ENCODE results near the gene INVS. TPM values are rescaled to one million over a fixed set of nuclear protein-coding genes. Genes with fewer than 3 reads are reported as not detected.

The INVS gene
- total RNA-seq, 1 donor from 2014 or later: 34.0 TPM

- CTCF ChIA-PET: no interaction called here
- Mint-ChIP-seq H3K4me1 (no peaks in the 10 kb centered on the region), H3K27ac (no peak overlapping the region), H3K27me3 (no peaks in the 10 kb centered on the region), H3K36me3 (ENCODE audit: low read depth) (peaks cover 24% of the 10 kb centered on the region), H3K4me3 (no peak overlapping the region), H3K9me3 (no peaks in the 10 kb centered on the region)
- no peak for DNase-seq
- TF ChIP-seq CTCF (IDR thresholded peaks at IDR 0.05): no peak
- POLR2A ChIA-PET: no interaction called here
- intact Hi-C loops (cut with micrococcal nuclease): no loop called here
- ATAC-seq (ENCODE audit: low read depth): no peak
Measured at GRCh38 chr9:100105861-100106260, 6.8 kb downstream of the INVS start.

- ATAC-seq (ENCODE audit: low read depth) (no peak), DNase-seq (no peak)
- Mint-ChIP-seq H3K9me3 (no peaks in the 10 kb centered on the region), H3K4me1 (no peaks in the 10 kb centered on the region), H3K36me3 (ENCODE audit: low read depth) (peaks cover 31% of the 10 kb centered on the region), H3K27ac (no peak overlapping the region), H3K27me3 (no peaks in the 10 kb centered on the region), H3K4me3 (no peak overlapping the region)
- TF ChIP-seq CTCF (IDR thresholded peaks at IDR 0.05): no peak
- POLR2A ChIA-PET: no interaction called here
- CTCF ChIA-PET: no interaction called here
- intact Hi-C loops (cut with micrococcal nuclease): no loop called here
Measured at GRCh38 chr9:100106616-100107015, 7.6 kb downstream of the INVS start.

- Mint-ChIP-seq H3K27me3 (no peaks in the 10 kb centered on the region), H3K9me3 (no peaks in the 10 kb centered on the region), H3K4me3 (no peak overlapping the region), H3K4me1 (no peaks in the 10 kb centered on the region), H3K27ac (no peak overlapping the region), H3K36me3 (ENCODE audit: low read depth) (peaks cover 46% of the 10 kb centered on the region)
- no peak for TF ChIP-seq CTCF (IDR thresholded peaks at IDR 0.05)
- ChIA-PET CTCF (no interaction called here), POLR2A (no interaction called here)
- ATAC-seq (ENCODE audit: low read depth) (no peak), DNase-seq (no peak)
- intact Hi-C loops (cut with micrococcal nuclease): no loop called here
Measured at GRCh38 chr9:100108559-100108958, 9.5 kb downstream of the INVS start.

- Mint-ChIP-seq H3K4me1 (no peaks in the 10 kb centered on the region), H3K27ac (no peak overlapping the region), H3K4me3 (no peak overlapping the region), H3K36me3 (ENCODE audit: low read depth) (peaks cover 42% of the 10 kb centered on the region), H3K9me3 (no peaks in the 10 kb centered on the region), H3K27me3 (no peaks in the 10 kb centered on the region)
- no peak for TF ChIP-seq CTCF (IDR thresholded peaks at IDR 0.05)
- POLR2A ChIA-PET: no interaction called here
- ATAC-seq (ENCODE audit: low read depth) (no peak), DNase-seq (no peak)
- CTCF ChIA-PET: no interaction called here
- intact Hi-C loops (cut with micrococcal nuclease): no loop called here
Measured at GRCh38 chr9:100111235-100111634, 12.2 kb downstream of the INVS start.

- H3K9me3 Mint-ChIP-seq: no peaks in the 10 kb centered on the region
- H3K36me3 Mint-ChIP-seq (ENCODE audit: low read depth): peaks cover 44% of the 10 kb centered on the region
- ATAC-seq (ENCODE audit: low read depth) (no peak), DNase-seq (no peak)
- POLR2A ChIA-PET: interaction anchor here (0.6 kb wide), 1 partner anchor 41 kb away, joined by 3 read pairs; no protein-coding TSS in a partner anchor
- CTCF ChIA-PET: no interaction called here
- no peak for TF ChIP-seq CTCF (IDR thresholded peaks at IDR 0.05)
- no peaks in the 10 kb centered on the region for H3K27me3 Mint-ChIP-seq
- no peaks in the 10 kb centered on the region for H3K4me1 Mint-ChIP-seq
- H3K27ac Mint-ChIP-seq: no peak overlapping the region
- H3K4me3 Mint-ChIP-seq: no peak overlapping the region
- intact Hi-C loops (cut with micrococcal nuclease): no loop called here
Measured at GRCh38 chr9:100112677-100113336, 13.8 kb downstream of the INVS start.
